SK-N-DZ (cell line): Measurements from ENCODE around the gene FAM89A.
A peak's percentile ranks its signal among the peaks of the same experiment; 100 is the strongest.
"Not testable (repeated sequence)": the region's sequence is repeated elsewhere in the genome, so short reads cannot be mapped to it uniquely, and the experiment has no call there.

Source experiments
- DNase-seq: peaks from one replicate; pipeline ENCODE4 v3.0.0-alpha.2; 2015; ENCODE audit warnings: low spot score

The FAM89A gene

DNA sequence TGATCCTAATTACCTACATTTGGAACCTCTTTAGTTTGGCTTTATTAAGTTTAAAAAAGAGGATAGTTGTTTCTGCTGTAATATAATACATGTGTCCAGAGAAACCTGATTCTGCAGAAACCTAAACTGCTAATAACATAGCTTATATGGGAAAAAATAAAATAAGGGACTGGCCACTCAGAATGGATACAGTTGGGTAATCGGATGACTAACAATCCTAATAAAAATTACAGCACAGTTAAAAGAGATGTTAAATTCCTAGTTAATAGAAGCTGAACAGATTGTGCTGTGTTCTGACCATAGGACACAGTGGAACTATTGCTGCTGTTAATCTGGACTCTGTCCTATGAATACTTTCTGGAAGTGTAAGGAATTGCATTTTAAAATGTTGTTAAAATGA lies 45.2 kb downstream of the FAM89A start:
- DNase-seq = no peak

GRCh38 chr1:230992100-230992774 lies 47.8 kb downstream of the FAM89A start:
- DNase-seq = no peak

DNA sequence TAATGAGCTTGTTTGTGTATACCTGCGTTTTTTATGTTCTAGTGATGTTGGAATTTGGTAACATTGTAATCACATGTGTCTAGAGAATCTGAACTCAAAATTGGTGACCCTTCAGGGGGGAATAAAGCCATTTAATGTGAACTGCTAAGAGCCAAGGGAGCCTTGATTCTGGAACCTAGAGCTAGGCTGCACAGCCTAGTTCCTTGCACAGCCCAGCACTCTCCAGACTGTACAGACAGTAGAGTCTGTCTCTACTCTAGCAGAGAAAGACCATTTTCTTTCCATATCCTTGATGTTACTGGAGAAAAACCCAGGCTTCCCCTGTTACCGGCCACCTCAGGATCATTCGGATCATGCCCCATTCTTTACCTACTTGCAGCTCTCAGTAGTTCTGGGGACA lies 52.6 kb downstream of the FAM89A start:
- DNase-seq = no peak

DNA sequence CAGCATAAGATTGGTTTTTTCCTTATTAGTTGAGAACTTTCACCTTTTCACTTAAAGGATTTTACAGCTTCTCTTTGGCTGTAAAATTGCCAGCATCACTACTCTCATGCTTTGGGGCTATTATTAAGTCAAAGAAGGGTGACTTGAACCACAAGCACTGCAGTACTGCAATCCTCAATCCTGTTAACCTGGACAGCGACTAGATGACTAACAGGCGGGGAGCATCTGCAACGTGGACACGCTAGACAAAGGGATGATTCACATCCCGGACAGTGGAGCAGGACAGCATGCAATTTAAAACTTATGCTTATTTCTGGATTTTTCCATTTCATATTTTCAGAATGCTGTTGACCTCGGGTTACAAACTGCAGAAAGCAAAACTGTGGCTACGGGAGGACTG lies 53.1 kb downstream of the FAM89A start:
- no peak for DNase-seq

DNA sequence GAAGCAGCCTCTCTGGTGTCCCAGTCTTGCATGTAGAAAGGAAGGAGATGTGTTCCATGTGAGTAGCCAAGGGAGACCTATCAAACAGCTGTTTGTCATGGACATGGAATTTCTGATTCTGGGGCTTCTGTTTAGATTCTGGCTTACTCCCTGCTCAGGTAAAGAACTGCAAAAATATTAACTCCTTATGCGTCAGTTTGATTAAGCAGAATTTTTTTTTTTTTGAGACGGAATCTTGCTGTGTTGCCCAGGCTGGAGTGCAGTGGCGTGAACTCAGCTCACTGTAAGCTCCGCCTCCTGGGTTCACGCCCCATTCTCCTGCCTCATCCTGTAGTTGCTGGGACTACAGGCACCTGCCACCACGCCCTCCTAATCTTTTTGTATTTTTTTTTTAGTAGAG lies 54.3 kb downstream of the FAM89A start:
- no peak for DNase-seq

DNA sequence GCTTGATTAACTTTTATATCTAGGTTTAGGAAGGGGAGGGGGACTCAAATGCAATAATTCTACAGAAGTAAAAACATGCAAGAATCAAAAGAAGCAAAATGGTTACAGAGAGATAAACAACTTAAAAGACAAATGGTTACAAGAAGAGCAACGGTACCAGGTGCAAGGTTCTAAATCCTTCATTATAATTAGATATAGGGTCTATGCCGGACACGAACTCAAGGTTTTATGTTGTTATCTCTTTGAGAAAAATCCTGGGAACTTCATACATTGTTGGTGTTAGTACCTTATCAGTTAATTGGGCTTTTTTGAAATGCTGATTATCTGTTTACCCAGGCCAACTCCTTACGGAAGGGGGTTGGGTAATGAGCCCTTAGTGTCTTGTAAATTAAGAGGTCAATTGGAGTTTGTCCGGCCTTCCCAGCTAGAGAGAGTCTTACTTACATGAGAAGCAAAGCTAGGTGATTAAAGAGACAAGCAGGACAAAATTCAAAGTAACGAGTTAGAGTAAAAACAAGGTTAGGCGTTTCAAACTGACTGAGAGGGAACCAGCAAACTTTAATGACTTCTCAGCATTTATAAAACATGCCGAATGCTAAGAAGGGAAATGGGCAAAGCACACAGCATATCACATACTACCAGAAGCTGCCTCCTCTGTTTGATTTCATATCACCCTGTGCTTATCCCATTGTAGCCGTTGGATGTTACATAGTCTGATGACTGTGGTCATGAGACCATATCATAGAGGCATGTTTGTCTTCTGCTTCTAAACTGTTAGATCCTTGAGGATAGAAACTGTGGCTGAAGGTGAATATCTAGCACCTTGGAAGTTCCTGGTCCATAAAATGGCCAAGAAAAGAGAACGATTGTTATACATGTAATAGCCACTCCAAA lies 55.2 kb downstream of the FAM89A start:
- DNase-seq = not testable (repeated sequence)

- no peak for DNase-seq
These were observed 56.2 kb downstream of the FAM89A start for GRCh38 chr1:230983811-230984210.

DNA sequence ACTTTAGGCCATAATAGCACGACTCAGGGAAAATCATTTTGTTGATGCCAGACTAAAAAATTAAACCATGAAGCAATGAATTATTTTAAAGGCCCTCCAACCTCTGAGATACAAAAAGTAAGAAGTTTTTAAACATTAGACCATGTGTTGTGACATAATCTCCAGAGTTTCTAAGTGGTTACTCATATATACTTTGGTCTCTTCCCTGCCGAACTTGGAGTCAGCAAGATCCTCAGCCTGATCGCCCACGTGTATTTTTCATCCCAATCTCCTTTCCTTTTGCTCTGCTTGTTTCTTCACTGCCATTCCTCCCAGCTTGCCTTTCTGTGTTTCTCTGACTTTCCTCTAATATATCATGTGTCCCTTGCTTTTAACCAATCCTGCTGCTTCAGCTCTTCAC lies 57.4 kb downstream of the FAM89A start:
- DNase-seq = no peak

GRCh38 chr1:230979952-230980351 lies 60.1 kb downstream of the FAM89A start:
- no peak for DNase-seq

DNA sequence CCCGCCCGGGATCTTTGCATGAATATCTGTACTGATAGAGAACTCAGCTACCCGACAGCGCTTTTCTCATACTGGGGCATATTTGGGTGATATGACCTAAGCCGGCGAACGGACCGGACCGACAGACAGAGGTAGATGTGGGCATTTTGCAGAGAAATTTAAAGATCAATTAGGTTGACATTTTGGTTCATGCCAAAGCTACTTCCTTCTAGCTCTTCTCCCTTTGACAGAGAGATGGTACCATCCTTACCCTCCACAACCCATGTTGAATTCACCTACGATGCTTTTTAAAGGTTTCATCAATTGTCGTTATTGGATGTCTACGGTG lies 60.7 kb downstream of the FAM89A start:
- DNase-seq = no peak

- peak; percentile 98 for DNase-seq
These were observed 61.3 kb downstream of the FAM89A start, which contains the start of the genes ARV1 and TTC13 for GRCh38 chr1:230978491-230979388. TSS of gene ARV1 (plus strand) at chr1:230979094. CDS start at chr1:230979106, 12 bp downstream. TSS of gene TTC13 (minus strand) at chr1:230978861. CDS start at chr1:230978830, 31 bp downstream.

DNA sequence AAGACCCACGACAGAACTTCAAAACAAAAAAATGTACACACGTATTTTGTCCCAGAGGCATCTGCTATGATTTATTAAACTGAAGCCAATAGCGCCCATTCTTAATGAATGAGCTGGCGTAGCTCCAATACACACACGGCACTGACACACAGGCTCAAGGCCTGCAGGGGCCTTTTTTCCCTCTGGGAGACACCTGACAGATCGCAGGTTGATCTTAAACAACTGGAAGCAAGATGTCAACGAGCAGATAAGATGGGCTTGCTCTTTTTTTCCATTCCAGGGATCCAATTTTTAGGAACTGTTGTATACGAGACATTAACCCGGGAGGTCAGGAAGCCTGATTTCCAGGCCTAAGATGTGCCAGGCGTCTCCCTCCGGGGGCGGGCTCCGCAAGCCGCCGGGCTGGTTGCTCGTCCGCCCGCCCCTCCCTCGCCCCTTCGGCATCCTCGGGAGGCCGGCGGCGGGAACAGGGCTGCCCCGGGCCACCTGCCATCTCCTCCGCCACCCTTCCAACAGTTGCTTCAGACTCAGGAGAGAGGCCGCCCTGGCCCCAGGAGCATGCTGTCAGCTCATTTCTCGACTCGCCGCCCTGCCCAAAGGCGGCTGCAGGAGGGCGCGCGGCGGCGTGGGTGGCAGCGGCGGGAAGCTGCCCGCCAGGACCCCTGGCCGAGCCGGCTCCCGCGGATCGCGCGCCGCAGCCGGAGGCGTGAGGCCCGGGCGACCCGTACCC lies 62.1 kb downstream of the FAM89A start:
- peak; percentile 38 for DNase-seq

- DNase-seq = no peak
These were observed 63.0 kb downstream of the FAM89A start for GRCh38 chr1:230976825-230977747.

DNA sequence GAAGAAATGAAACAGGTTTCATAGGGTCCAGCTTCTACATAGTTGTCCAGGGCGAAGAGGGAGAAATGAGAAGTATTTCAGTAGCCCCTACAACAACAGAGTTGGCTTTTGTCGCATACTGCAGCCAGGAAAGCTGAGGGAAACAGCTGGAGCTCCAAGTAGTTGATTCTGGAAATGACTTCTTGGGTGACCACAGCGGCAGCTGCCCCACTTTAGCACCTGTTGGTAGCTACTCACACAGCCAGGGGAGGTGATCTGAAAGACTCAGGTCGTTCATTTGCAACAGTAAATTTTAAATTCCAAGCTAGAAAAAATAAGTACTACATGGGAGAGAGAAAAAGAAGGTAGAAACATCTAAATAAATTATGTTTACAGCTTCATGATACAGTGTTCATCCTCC lies 63.7 kb downstream of the FAM89A start:
- DNase-seq = no peak

DNA sequence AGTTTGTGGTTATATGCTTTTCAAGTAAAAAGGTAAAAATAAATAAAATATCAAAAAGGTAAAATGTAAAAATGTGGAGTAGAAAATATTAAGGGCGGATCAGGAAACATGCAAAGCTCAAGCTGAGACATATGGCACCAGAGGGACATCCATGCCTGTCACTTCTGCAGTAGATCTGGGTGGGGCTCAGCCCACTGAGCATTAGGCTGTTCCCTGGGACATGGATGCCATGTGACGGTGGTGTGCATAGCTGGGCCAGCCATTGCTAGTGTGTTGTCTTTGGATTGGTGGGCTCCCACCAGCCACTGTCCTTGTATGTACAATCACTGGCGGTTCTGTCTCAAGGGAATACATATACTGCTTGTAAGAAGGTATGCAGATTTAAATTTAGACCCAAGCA lies 64.4 kb downstream of the FAM89A start:
- no peak for DNase-seq

GRCh38 chr1:230972855-230973271 lies 67.2 kb downstream of the FAM89A start:
- DNase-seq = no peak

GRCh38 chr1:230971771-230972170 lies 68.3 kb downstream of the FAM89A start:
- no peak for DNase-seq

DNA sequence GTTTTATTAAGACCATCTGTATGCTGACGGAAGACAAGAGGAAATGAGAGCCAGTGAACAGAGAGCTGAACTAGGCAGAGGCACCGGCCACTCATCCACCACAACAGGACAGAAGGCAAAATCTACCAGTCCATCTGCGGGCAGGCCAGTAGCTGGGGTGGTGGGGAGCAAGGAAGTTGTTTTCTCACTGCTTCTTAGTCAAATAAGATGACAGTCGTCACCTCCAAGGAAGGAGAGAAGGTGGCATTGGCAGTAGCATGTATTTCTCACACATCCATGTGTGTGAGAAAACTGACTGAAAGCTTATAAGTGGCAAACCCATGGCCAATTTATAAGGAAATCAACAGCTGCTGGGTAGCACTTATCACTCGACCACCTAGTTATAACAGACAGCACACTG lies 69.6 kb downstream of the FAM89A start:
- DNase-seq = no peak
